ENCODE results near the gene TM4SF18. TPM values are rescaled to one million over a fixed set of nuclear protein-coding genes. Genes with fewer than 3 reads are reported as not detected.
A peak's percentile ranks its signal among the peaks of the same experiment; 100 is the strongest.

TM4SF18 gene
- total RNA-seq, 1 experiment from 2014 or later, result 9.8 TPM

DNA sequence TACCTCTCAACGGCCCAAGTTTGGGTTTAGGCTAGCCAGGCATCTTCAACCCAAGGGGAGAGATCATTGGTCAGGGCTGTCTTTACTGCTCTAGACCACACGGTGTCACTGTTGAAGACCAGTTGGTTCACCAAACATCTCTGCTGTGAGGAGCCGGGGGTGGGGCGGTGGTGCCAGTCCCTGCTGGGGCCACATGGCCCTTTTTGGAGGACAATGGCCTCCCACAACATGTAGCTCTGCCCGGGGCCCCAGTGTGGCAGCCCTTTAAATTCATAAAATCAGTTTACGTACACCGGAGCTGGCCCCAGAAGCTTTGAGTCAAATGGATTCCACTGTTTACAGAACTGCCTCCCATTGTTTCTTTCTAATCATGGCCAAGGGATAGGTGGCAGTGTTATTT is 19.1 kb upstream of the TM4SF18 start:
- Histone ChIP-seq H4K20me1 (ENCODE audit: control insufficient read depth, insufficient read depth, insufficient read length) (no peaks in the 10 kb centered on the region), H4K5ac (ENCODE audit: insufficient read length, low read depth, low read length) (no peak overlapping the region), H2BK5ac (ENCODE audit: insufficient read length, low read length) (no peak overlapping the region), H3K9ac (ENCODE audit: extremely low read depth, insufficient read length, low read length) (no peak overlapping the region), H2BK20ac (ENCODE audit: low read depth, low read length, poor library complexity, severe bottlenecking) (no peak overlapping the region), H2BK120ac (ENCODE audit: low read depth, low read length, poor library complexity, severe bottlenecking) (no peak overlapping the region), H2AFZ (ENCODE audit: low read length) (no peak overlapping the region), H3K4me2 (ENCODE audit: insufficient read depth, insufficient read length, low read length) (no peak overlapping the region), H3K56ac (ENCODE audit: insufficient read length, low read depth, low read length) (no peak overlapping the region), H2BK15ac (ENCODE audit: low read depth, low read length) (no peak overlapping the region), H3K9me3 (ENCODE audit: control insufficient read depth, low read depth, low read length) (no peaks in the 10 kb centered on the region), H3K14ac (ENCODE audit: insufficient read depth, low read length) (no peak overlapping the region), H2AK5ac (ENCODE audit: insufficient read length, low read length) (no peak overlapping the region), H3K79me2 (ENCODE audit: insufficient read depth, low read length) (no peaks in the 10 kb centered on the region), H3K18ac (ENCODE audit: insufficient read length, low read depth, low read length) (no peak overlapping the region), H3K23ac (ENCODE audit: insufficient read length, low read depth, low read length) (no peak overlapping the region), H4K91ac (ENCODE audit: insufficient read length, low read depth, low read length) (no peak overlapping the region), H3T11ph (ENCODE audit: low read length) (no peak overlapping the region), H3K27ac (ENCODE audit: insufficient read length, low read depth, low read length) (no peak overlapping the region), H3K79me1 (ENCODE audit: insufficient read depth, low read depth, low read length, poor library complexity, severe bottlenecking) (no peaks in the 10 kb centered on the region), H3K23me2 (ENCODE audit: insufficient read length, low read depth, low read length, poor library complexity, severe bottlenecking) (no peaks in the 10 kb centered on the region), H3K4ac (ENCODE audit: low read depth, low read length) (no peak overlapping the region), H3K27me3 (ENCODE audit: insufficient read depth, low read length) (no peaks in the 10 kb centered on the region), H4K8ac (replicated peaks; ENCODE audit: insufficient read length, low read depth, low read length) (no peak overlapping the region), H2BK12ac (ENCODE audit: insufficient read length, low read depth, low read length) (no peak overlapping the region), H3K4me1 (ENCODE audit: insufficient read depth, low read length) (no peaks in the 10 kb centered on the region)
- Mint-ChIP-seq H3K36me3 (ENCODE audit: insufficient read depth in 1 of 3, low read depth in 3 of 3) (no peaks in the 10 kb centered on the region), H3K4me3 (no peak overlapping the region), H3K4me1 (peaks cover 8 to 12% of the 10 kb centered on the region in 2 experiments), H3K27me3 (ENCODE audit: low read depth) (no peaks in the 10 kb centered on the region), H3K27ac (no peak overlapping the region), H3K9me3 (no peaks in the 10 kb centered on the region)
- no CpG with 5 or more reads among the region's 7 CpGs for WGBS (ENCODE audit: extremely low coverage, insufficient read length, low lambda C conversion rate)
- peak; percentile 88 for DNase-seq
- TF ChIP-seq, protein P1, sequence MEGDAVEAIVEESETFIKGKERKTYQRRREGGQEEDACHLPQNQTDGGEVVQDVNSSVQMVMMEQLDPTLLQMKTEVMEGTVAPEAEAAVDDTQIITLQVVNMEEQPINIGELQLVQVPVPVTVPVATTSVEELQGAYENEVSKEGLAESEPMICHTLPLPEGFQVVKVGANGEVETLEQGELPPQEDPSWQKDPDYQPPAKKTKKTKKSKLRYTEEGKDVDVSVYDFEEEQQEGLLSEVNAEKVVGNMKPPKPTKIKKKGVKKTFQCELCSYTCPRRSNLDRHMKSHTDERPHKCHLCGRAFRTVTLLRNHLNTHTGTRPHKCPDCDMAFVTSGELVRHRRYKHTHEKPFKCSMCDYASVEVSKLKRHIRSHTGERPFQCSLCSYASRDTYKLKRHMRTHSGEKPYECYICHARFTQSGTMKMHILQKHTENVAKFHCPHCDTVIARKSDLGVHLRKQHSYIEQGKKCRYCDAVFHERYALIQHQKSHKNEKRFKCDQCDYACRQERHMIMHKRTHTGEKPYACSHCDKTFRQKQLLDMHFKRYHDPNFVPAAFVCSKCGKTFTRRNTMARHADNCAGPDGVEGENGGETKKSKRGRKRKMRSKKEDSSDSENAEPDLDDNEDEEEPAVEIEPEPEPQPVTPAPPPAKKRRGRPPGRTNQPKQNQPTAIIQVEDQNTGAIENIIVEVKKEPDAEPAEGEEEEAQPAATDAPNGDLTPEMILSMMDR (conservative IDR thresholded peaks at IDR 0.05), result peak; percentile 86

Data from H9 (cell line).